HPDE6-E6E7 (cell line): ENCODE data around the gene MTERF4.

ENCODE experiments used
- DNase-seq: peaks from one replicate; pipeline ENCODE4 v3.0.0; 2011; ENCODE audit warnings: missing footprints; ENCODE audit errors: extremely low spot score

The MTERF4 gene

GRCh38 chr2:241102239-241102803 lies at the start of gene MTERF4:
Gene MTERF4, minus strand, starts transcription at chr2:241102287. Its CDS starts 14 bp downstream, at chr2:241102273.
- DNase-seq: peak; percentile 88

- DNase-seq: no peak
These were observed 48.8 kb upstream of the MTERF4 start for GRCh38 chr2:241150660-241151530.

GRCh38 chr2:241149925-241150659 lies 48.0 kb upstream of the MTERF4 start, which contains the start of gene PPP1R7:
Gene PPP1R7, plus strand, starts transcription at chr2:241150467. Its CDS starts 29 bp downstream, at chr2:241150496.
- DNase-seq: peak; percentile 96

GRCh38 chr2:241149675-241149924 lies 47.5 kb upstream of the MTERF4 start:
- DNase-seq: no peak

- DNase-seq: peak; percentile 96
These were observed 47.0 kb upstream of the MTERF4 start, which contains the start of gene PASK for GRCh38 chr2:241148891-241149674. Gene PASK, minus strand, starts transcription at chr2:241149472. Its CDS starts 6,440 bp downstream, at chr2:241143032.

- no peak for DNase-seq
These were observed 46.2 kb upstream of the MTERF4 start for GRCh38 chr2:241148239-241148638.

GRCh38 chr2:241147336-241147735 lies 45.2 kb upstream of the MTERF4 start:
- DNase-seq: no peak

- DNase-seq: no peak
These were observed 44.2 kb upstream of the MTERF4 start for GRCh38 chr2:241146286-241146685.

- DNase-seq: no peak
These were observed 40.5 kb upstream of the MTERF4 start for GRCh38 chr2:241142593-241142992.

- no peak for DNase-seq
These were observed 40.0 kb upstream of the MTERF4 start for GRCh38 chr2:241142063-241142462.

- DNase-seq: no peak
These were observed 39.2 kb upstream of the MTERF4 start for GRCh38 chr2:241141214-241141770.

GRCh38 chr2:241140445-241140840 lies 38.4 kb upstream of the MTERF4 start:
- DNase-seq: no peak

GRCh38 chr2:241139531-241140444 lies 37.7 kb upstream of the MTERF4 start:
- no peak for DNase-seq

- no peak for DNase-seq
These were observed 36.4 kb upstream of the MTERF4 start for GRCh38 chr2:241138471-241138870.

- DNase-seq: no peak
These were observed 35.4 kb upstream of the MTERF4 start for GRCh38 chr2:241137276-241138190.

GRCh38 chr2:241136661-241137260 lies 34.7 kb upstream of the MTERF4 start:
- DNase-seq: no peak

- no peak for DNase-seq
These were observed 34.1 kb upstream of the MTERF4 start for GRCh38 chr2:241136191-241136590.

GRCh38 chr2:241135737-241136136 lies 33.6 kb upstream of the MTERF4 start:
- no peak for DNase-seq

GRCh38 chr2:241134711-241135110 lies 32.6 kb upstream of the MTERF4 start:
- DNase-seq: no peak
